GM12892 (cell line): Measurements from ENCODE around the gene ARMC6.

Source experiments
- POLR2A ChIP-seq: IDR thresholded peaks from 2 replicates; pipeline ENCODE4 v1.6.1; 2011; ENCODE audit warnings: low read depth, low read length, control low read depth
- POLR2AphosphoS5 ChIP-seq: IDR thresholded peaks from 2 replicates; pipeline ENCODE4 v1.6.1; 2011; ENCODE audit warnings: low read depth, low read length, control low read depth

DNA sequence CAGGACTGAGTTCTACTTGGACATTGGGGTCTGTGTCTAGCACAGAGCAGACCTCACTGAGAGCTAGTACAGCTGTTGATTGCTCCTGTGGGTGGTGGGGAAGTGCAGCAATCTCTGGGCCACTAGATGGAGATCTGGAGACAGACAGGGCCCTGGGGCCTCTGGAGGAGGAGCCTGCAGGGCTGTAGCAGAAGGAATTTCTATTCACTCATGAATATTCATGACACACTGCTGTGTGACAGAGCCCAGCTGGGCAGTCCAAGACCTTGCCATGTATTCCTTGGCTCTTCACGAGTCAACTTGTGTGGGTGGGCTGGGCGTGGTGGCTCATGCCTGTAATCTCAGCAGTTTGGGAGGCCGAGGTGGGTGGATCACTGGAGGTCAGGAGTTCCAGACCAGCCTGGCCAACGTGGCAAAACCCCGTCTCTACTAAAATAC is 37.6 kb upstream of the ARMC6 start:
- TF ChIP-seq POLR2AphosphoS5 (no peak), POLR2A (no peak)
